T follicular helper cell (primary cell): ENCODE measurements around the gene LYRM4.

Experiments used
- DNase-seq: peaks from one replicate; pipeline ENCODE4 v3.0.0-alpha.2; 2020; ENCODE audit warnings: low read depth

The LYRM4 gene

GRCh38 chr6:5174756-5175549, 85.8 kb downstream of the LYRM4 start:
- DNase-seq, result no peak

- DNase-seq, result peak; percentile 37
These were observed 86.5 kb downstream of the LYRM4 start for GRCh38 chr6:5174244-5174643.

GRCh38 chr6:5173810-5174209, 86.9 kb downstream of the LYRM4 start:
- no peak for DNase-seq

GRCh38 chr6:5172897-5173474, 87.8 kb downstream of the LYRM4 start:
- DNase-seq, result no peak

GRCh38 chr6:5172041-5172653, 88.6 kb downstream of the LYRM4 start:
- no peak for DNase-seq

- DNase-seq, result no peak
These were observed 93.2 kb downstream of the LYRM4 start for GRCh38 chr6:5167501-5167900.

GRCh38 chr6:5164092-5164491, 96.7 kb downstream of the LYRM4 start:
- no peak for DNase-seq

- DNase-seq, result no peak
These were observed 97.5 kb downstream of the LYRM4 start for GRCh38 chr6:5163247-5163646.

- no peak for DNase-seq
These were observed 98.4 kb downstream of the LYRM4 start for GRCh38 chr6:5162355-5162754.

GRCh38 chr6:5160206-5160605, 100.5 kb downstream of the LYRM4 start:
- no peak for DNase-seq

GRCh38 chr6:5159162-5159561, 101.6 kb downstream of the LYRM4 start:
- no peak for DNase-seq

- DNase-seq, result no peak
These were observed 102.6 kb downstream of the LYRM4 start for GRCh38 chr6:5158180-5158579.

- DNase-seq, result no peak
These were observed 103.1 kb downstream of the LYRM4 start for GRCh38 chr6:5157621-5158138.

GRCh38 chr6:5156627-5157026, 104.1 kb downstream of the LYRM4 start:
- DNase-seq, result no peak

GRCh38 chr6:5155906-5156305, 104.8 kb downstream of the LYRM4 start:
- DNase-seq, result no peak

- DNase-seq, result no peak
These were observed 107.6 kb downstream of the LYRM4 start for GRCh38 chr6:5153186-5153585.

- DNase-seq, result no peak
These were observed 108.3 kb downstream of the LYRM4 start for GRCh38 chr6:5152460-5152859.

- no peak for DNase-seq
These were observed 108.8 kb downstream of the LYRM4 start for GRCh38 chr6:5151955-5152401.

GRCh38 chr6:5151360-5151954, 109.3 kb downstream of the LYRM4 start:
- DNase-seq, result no peak

- no peak for DNase-seq
These were observed 110.1 kb downstream of the LYRM4 start for GRCh38 chr6:5150551-5151075.

GRCh38 chr6:5149891-5150290, 110.9 kb downstream of the LYRM4 start:
- no peak for DNase-seq

- DNase-seq, result no peak
These were observed 111.5 kb downstream of the LYRM4 start for GRCh38 chr6:5149159-5149704.
